ENCODE measurements around the gene SHF.
A peak's percentile ranks its signal among the peaks of the same experiment; 100 is the strongest.
"Not testable (repeated sequence)": the region's sequence is repeated elsewhere in the genome, so short reads cannot be mapped to it uniquely, and the experiment has no call there.

The SHF gene

GRCh38 chr15:45138814-45139765 is 48.7 kb downstream of the SHF start:
- no peak for TF ChIP-seq CTCF (IDR thresholded peaks at IDR 0.05; ENCODE audit: low read depth, low read length, poor library complexity, severe bottlenecking)
- no peak for TF ChIP-seq EZH2phosphoT487 (IDR thresholded peaks at IDR 0.05; ENCODE audit: borderline replicate concordance, low read length)
- H3K4me2 ChIP-seq (ENCODE audit: low read length), result no peak overlapping the region
- H3F3A ChIP-seq (ENCODE audit: control insufficient read depth, insufficient read depth), result no peaks in the 10 kb centered on the region
- H3K27ac ChIP-seq (ENCODE audit: low read depth, low read length), result no peak overlapping the region
- no peaks in the 10 kb centered on the region for H4K20me1 ChIP-seq (ENCODE audit: control insufficient read depth, insufficient read depth, low read depth, low read length)
- no peaks in the 10 kb centered on the region for H3K79me2 ChIP-seq (ENCODE audit: control insufficient read depth, low read length)
- H3K9me2 ChIP-seq (replicated peaks; ENCODE audit: control insufficient read depth, low read length), result no peaks in the 10 kb centered on the region
- H3K9me3 ChIP-seq (ENCODE audit: control insufficient read depth, insufficient read depth, low read length), result no peaks in the 10 kb centered on the region
- H3K4me3 ChIP-seq (ENCODE audit: low read length), result no peak overlapping the region
- no peaks in the 10 kb centered on the region; the same call in 1 of the 2 replicates for H3K27me3 ChIP-seq (ENCODE audit: control insufficient read depth, low read length)
- H3K36me3 ChIP-seq (ENCODE audit: control insufficient read depth, low read length), result no peaks in the 10 kb centered on the region
- no peaks in the 10 kb centered on the region for H3K4me1 ChIP-seq (ENCODE audit: control insufficient read depth, low read length)

GRCh38 chr15:45137703-45138102 is 50.1 kb downstream of the SHF start:
- Histone ChIP-seq H3K4me3 (ENCODE audit: low read length) (no peak overlapping the region), H3K4me1 (ENCODE audit: control insufficient read depth, low read length) (no peaks in the 10 kb centered on the region), H3K4me2 (ENCODE audit: low read length) (no peak overlapping the region), H3K36me3 (ENCODE audit: control insufficient read depth, low read length) (no peaks in the 10 kb centered on the region), H3K27me3 (ENCODE audit: control insufficient read depth, low read length) (no peaks in the 10 kb centered on the region; the same call in none of the 2 replicates), H4K20me1 (ENCODE audit: control insufficient read depth, insufficient read depth, low read depth, low read length) (no peaks in the 10 kb centered on the region), H3K27ac (ENCODE audit: low read depth, low read length) (no peak overlapping the region), H3K9me3 (ENCODE audit: control insufficient read depth, insufficient read depth, low read length) (no peaks in the 10 kb centered on the region), H3F3A (ENCODE audit: control insufficient read depth, insufficient read depth) (no peaks in the 10 kb centered on the region), H3K79me2 (ENCODE audit: control insufficient read depth, low read length) (no peaks in the 10 kb centered on the region), H3K9me2 (replicated peaks; ENCODE audit: control insufficient read depth, low read length) (no peaks in the 10 kb centered on the region)
- TF ChIP-seq EZH2phosphoT487 (IDR thresholded peaks at IDR 0.05; ENCODE audit: borderline replicate concordance, low read length) (no peak), CTCF (IDR thresholded peaks at IDR 0.05; ENCODE audit: low read depth, low read length, poor library complexity, severe bottlenecking) (no peak)

GRCh38 chr15:45136378-45136764 is 51.4 kb downstream of the SHF start:
- Histone ChIP-seq H3K36me3 (ENCODE audit: control insufficient read depth, low read length) (no peaks in the 10 kb centered on the region), H3K4me3 (ENCODE audit: low read length) (no peak overlapping the region), H3K27me3 (ENCODE audit: control insufficient read depth, low read length) (peaks cover 3% of the 10 kb centered on the region), H3K79me2 (ENCODE audit: control insufficient read depth, low read length) (no peaks in the 10 kb centered on the region), H4K20me1 (ENCODE audit: control insufficient read depth, insufficient read depth, low read depth, low read length) (no peaks in the 10 kb centered on the region), H3K27ac (ENCODE audit: low read depth, low read length) (no peak overlapping the region), H3K4me1 (ENCODE audit: control insufficient read depth, low read length) (no peaks in the 10 kb centered on the region), H3K4me2 (ENCODE audit: low read length) (no peak overlapping the region), H3K9me3 (ENCODE audit: control insufficient read depth, insufficient read depth, low read length) (no peaks in the 10 kb centered on the region), H3F3A (ENCODE audit: control insufficient read depth, insufficient read depth) (no peaks in the 10 kb centered on the region), H3K9me2 (replicated peaks; ENCODE audit: control insufficient read depth, low read length) (no peaks in the 10 kb centered on the region)
- peak; percentile 23 for TF ChIP-seq CTCF (IDR thresholded peaks at IDR 0.05; ENCODE audit: low read depth, low read length, poor library complexity, severe bottlenecking)
- TF ChIP-seq EZH2phosphoT487 (IDR thresholded peaks at IDR 0.05; ENCODE audit: borderline replicate concordance, low read length), result no peak

- not testable (repeated sequence) for H3K4me1 ChIP-seq (ENCODE audit: control insufficient read depth, low read length); H3F3A ChIP-seq (ENCODE audit: control insufficient read depth, insufficient read depth); H3K36me3 ChIP-seq (ENCODE audit: control insufficient read depth, low read length); H3K9me2 ChIP-seq (replicated peaks; ENCODE audit: control insufficient read depth, low read length); H3K4me2 ChIP-seq (ENCODE audit: low read length); H3K27me3 ChIP-seq (ENCODE audit: control insufficient read depth, low read length); H4K20me1 ChIP-seq (ENCODE audit: control insufficient read depth, insufficient read depth, low read depth, low read length); H3K27ac ChIP-seq (ENCODE audit: low read depth, low read length); H3K79me2 ChIP-seq (ENCODE audit: control insufficient read depth, low read length); H3K9me3 ChIP-seq (ENCODE audit: control insufficient read depth, insufficient read depth, low read length); H3K4me3 ChIP-seq (ENCODE audit: low read length)
These were observed 51.9 kb downstream of the SHF start for GRCh38 chr15:45135705-45136377.
